Loucy (cell line): ENCODE results near the gene C2CD5.

Experiments used
- H2AFZ ChIP-seq: fragments of 200-600 bp; sonication (generic); 2 replicates; pipeline ENCODE4 v1.6.0; 2016; ENCODE audit warnings: antibody characterized with exemption, mild to moderate bottlenecking, low read length, moderate library complexity
- H3F3A ChIP-seq: fragments of 200-600 bp; 2 replicates; pipeline ENCODE4 v1.6.0; 2016; ENCODE audit warnings: antibody characterized with exemption, low read depth, mild to moderate bottlenecking
- H3K27me3 ChIP-seq: fragments of 200-600 bp; sonication (generic); 2 replicates; pipeline ENCODE4 v1.6.1; 2014; ENCODE audit warnings: low read length, mild to moderate bottlenecking; ENCODE audit not compliant: insufficient read depth, poor library complexity, severe bottlenecking
- H3K36me3 ChIP-seq: fragments of 200-600 bp; sonication (generic); 2 replicates; pipeline ENCODE4 v1.6.1; 2016; ENCODE audit warnings: low read length; ENCODE audit not compliant: insufficient read depth
- H3K4me1 ChIP-seq: fragments of 200-600 bp; sonication (generic); 2 replicates; pipeline ENCODE4 v1.5.1; 2014; ENCODE audit warnings: low read length, mild to moderate bottlenecking; ENCODE audit not compliant: insufficient read depth, poor library complexity, severe bottlenecking
- H3K4me2 ChIP-seq: fragments of 200-600 bp; sonication (generic); 2 replicates; pipeline ENCODE4 v1.6.0; 2014; ENCODE audit warnings: antibody characterized with exemption, low read length, low read depth, mild to moderate bottlenecking; ENCODE audit not compliant: poor library complexity, severe bottlenecking
- H3K4me3 ChIP-seq: fragments of 200-600 bp; sonication (generic); 2 replicates; pipeline ENCODE4 v1.5.1; 2014; ENCODE audit warnings: low read length, mild to moderate bottlenecking, mixed read lengths; ENCODE audit not compliant: poor library complexity, severe bottlenecking
- H3K79me2 ChIP-seq: fragments of 200-600 bp; sonication (generic); 2 replicates; pipeline ENCODE4 v1.6.1; 2014; ENCODE audit warnings: low read length; ENCODE audit not compliant: insufficient read depth
- H3K9ac ChIP-seq: fragments of 200-600 bp; sonication (generic); 2 replicates; pipeline ENCODE4 v1.6.0; 2014; ENCODE audit warnings: mild to moderate bottlenecking, low read depth, low read length, moderate library complexity; ENCODE audit not compliant: poor library complexity, severe bottlenecking
- H3K9me2 ChIP-seq: fragments of 200-600 bp; sonication (generic); replicated peaks from 2 replicates; pipeline ENCODE4 v1.6.1; 2016; ENCODE audit warnings: low read depth, low read length, mixed read lengths
- H3K9me3 ChIP-seq: fragments of 200-600 bp; sonication (generic); 2 replicates; pipeline ENCODE4 v1.6.1; 2014; ENCODE audit warnings: mild to moderate bottlenecking, antibody characterized with exemption, low read length, low read depth; ENCODE audit not compliant: insufficient read depth
- H4K20me1 ChIP-seq: fragments of 200-600 bp; sonication (generic); 2 replicates; pipeline ENCODE4 v1.6.0; 2014; ENCODE audit warnings: antibody characterized with exemption, low read length, mild to moderate bottlenecking; ENCODE audit not compliant: insufficient read depth, poor library complexity, severe bottlenecking
- CTCF ChIP-seq: fragments of 200-600 bp; sonication (generic); conservative IDR thresholded peaks from 2 replicates; pipeline ENCODE4 v1.5.1; 2014; ENCODE audit warnings: mild to moderate bottlenecking, antibody characterized with exemption, low read length
- EZH2phosphoT487 ChIP-seq: fragments of 200-600 bp; IDR thresholded peaks from 2 replicates; pipeline ENCODE4 v1.6.1; 2018; ENCODE audit warnings: antibody characterized with exemption, mild to moderate bottlenecking, moderate library complexity, borderline replicate concordance

The C2CD5 gene

DNA sequence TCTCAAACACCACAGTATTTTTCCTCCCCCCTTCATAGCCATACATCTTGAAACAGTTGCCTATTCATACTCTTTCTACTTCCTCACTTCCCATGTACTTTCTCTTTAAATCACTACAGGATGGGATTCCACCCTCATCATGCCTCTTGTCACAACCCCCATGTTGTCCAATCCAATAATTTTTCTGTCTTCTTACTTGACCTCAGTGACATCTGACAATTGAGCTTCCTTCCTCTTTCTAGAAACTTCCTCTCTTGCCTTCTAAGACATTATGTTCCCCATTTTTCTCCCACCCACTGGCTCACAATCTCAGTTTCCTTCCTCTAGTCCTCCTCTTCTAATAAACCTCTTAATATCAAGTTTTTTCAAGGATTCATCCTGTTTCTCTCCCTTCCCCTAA is 5.3 kb downstream of the C2CD5 start:
- peak overlapping the region; percentile 59 for H3K4me2 ChIP-seq
- H4K20me1 ChIP-seq, result peaks cover 39% of the 10 kb centered on the region
- no peaks in the 10 kb centered on the region for H3K9me3 ChIP-seq
- peaks cover 3% of the 10 kb centered on the region; the same call in 1 of the 2 replicates for H3K36me3 ChIP-seq
- H3K9ac ChIP-seq, result no peak overlapping the region
- no peak overlapping the region for H2AFZ ChIP-seq
- H3K4me1 ChIP-seq, result peaks cover 61% of the 10 kb centered on the region
- no peaks in the 10 kb centered on the region for H3K9me2 ChIP-seq
- TF ChIP-seq EZH2phosphoT487 (no peak), CTCF (no peak)
- H3F3A ChIP-seq, result no peaks in the 10 kb centered on the region; the same call in 1 of the 2 replicates
- peaks cover 69% of the 10 kb centered on the region for H3K79me2 ChIP-seq
- peak overlapping the region; percentile 22 for H3K4me3 ChIP-seq
- no peaks in the 10 kb centered on the region for H3K27me3 ChIP-seq

DNA sequence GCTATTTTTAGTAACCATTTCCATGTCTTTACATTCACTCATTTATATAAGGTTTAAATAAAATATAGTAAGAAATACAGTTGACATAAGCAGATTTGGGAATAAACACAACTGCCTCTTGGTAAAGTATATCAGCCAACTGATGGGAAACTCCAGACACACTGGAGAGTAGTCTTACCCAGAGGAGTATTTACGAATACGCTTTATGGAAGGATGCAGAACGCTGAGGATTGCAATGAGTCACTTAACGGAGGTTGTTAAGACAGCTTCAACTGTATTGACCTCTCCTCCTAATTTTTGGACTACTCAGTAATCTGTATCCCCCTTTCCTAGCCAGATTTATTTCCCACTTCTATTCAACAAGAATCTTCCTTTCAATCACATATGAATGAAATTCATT is 6.0 kb downstream of the C2CD5 start:
- Histone ChIP-seq H3F3A (no peaks in the 10 kb centered on the region; the same call in 1 of the 2 replicates), H4K20me1 (peaks cover 40% of the 10 kb centered on the region), H3K4me3 (peak overlapping the region; percentile 22), H3K9me2 (no peaks in the 10 kb centered on the region), H3K4me2 (peak overlapping the region; percentile 59), H3K9me3 (no peaks in the 10 kb centered on the region), H2AFZ (no peak overlapping the region), H3K9ac (no peak overlapping the region), H3K79me2 (peaks cover 63% of the 10 kb centered on the region), H3K27me3 (no peaks in the 10 kb centered on the region), H3K36me3 (peaks cover 7% of the 10 kb centered on the region; the same call in 1 of the 2 replicates), H3K4me1 (peaks cover 59% of the 10 kb centered on the region)
- TF ChIP-seq CTCF, result no peak
- no peak for TF ChIP-seq EZH2phosphoT487

DNA sequence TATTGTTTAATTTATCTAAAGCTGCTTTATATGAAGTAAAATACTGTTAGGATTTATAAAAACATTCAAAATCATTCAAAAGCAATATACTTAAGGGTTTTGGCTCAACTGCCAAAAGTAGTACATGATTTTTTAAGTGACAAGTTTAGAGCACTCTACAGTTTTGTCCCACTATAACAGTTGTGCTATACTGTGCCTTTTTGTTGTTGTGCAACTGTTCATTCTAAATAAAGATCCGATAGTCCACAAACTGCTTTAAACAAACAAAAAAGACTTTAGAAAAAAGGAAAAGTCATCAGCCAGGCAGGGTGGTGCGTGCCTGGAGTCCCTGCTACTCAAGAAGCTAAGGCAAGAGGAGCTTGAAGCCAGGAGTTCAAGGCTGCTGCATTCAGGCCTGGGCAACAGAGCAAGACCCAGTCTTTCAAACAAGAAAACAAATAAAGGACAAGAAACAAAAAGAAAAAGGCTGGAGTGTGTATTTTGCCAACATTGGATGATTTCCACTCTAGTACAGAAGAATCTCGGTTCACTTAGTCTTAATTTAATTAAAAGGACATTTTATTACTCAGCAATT is 7.3 kb downstream of the C2CD5 start:
- Histone ChIP-seq H3K27me3 (no peaks in the 10 kb centered on the region), H3K4me2 (peak overlapping the region; percentile 59), H3K4me1 (peaks cover 47% of the 10 kb centered on the region), H3K36me3 (peaks cover 19% of the 10 kb centered on the region), H3K79me2 (peaks cover 50% of the 10 kb centered on the region; the same call in 1 of the 2 replicates), H4K20me1 (peaks cover 40% of the 10 kb centered on the region), H3K9me2 (no peaks in the 10 kb centered on the region), H3K4me3 (peak overlapping the region; percentile 8), H3K9ac (peak overlapping the region; percentile 38), H2AFZ (no peak overlapping the region), H3K9me3 (no peaks in the 10 kb centered on the region), H3F3A (no peaks in the 10 kb centered on the region; the same call in 1 of the 2 replicates)
- TF ChIP-seq EZH2phosphoT487, result no peak
- TF ChIP-seq CTCF, result no peak
